Astrocyte of the spinal cord (primary cell): ENCODE data around the gene SYTL1.

Experiments
- DNase-seq: peaks from one replicate; pipeline ENCODE4 v3.0.0; 2011; ENCODE audit warnings: low read depth, low spot score
- H3K4me3 ChIP-seq: 2 replicates; pipeline ENCODE4 v1.5.1; 2011; ENCODE audit warnings: low read depth, mild to moderate bottlenecking, low read length, moderate library complexity
- CTCF ChIP-seq: IDR thresholded peaks from 2 replicates; pipeline ENCODE4 v1.5.1; 2012; ENCODE audit warnings: low read depth, mild to moderate bottlenecking, low read length, inconsistent platforms
- in situ Hi-C: cut with HindIII; loops from 2 replicates; pipeline ENCODE4 v1.10.0; 2017; ENCODE audit warnings: low sequenced_read_pairs

Gene SYTL1

DNA sequence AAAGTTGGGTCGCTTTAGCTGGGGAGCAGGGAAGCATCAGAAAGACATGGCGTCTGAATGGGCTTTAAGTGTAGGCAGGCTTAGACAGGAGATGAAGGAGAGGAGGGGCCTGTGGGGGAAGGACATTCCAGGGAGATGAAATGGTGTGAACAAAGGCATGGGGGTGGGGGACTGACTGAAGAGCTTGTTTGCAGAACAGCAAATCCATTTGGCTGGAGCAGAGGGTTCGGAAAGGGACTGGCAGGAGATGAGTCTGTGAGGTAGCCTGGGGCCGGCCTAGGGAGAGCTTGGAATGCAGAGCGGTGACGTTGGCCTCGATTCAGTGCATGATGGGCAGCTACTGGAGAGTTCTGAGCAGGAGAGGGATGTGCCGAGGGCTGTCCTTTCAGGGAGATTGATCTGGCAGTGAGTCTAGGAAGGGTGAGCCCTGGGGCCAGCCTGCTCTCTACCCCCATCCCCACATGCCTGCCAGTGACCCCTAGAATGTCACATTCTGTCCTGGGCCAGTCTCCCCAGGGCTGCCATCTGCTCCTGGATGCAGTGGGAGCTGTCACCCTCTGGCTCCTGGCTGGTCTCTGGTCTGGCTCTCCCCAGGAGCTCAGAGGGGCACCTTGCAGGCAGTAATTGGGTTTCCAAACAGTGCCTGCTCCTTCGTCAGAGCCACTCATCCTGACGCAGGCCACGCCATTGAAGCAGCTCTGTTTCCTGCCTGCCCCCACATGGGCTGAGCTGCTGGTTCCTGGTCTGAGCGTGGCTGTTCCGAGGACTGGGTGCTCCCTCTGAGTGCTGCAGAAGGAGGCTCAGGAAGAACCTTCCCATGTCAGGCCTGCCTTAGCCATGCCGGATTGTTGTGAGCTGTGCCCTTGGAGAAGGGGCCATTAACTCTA lies 42.2 kb upstream of the SYTL1 start:
- in situ Hi-C loops, result no loop called here
- TF ChIP-seq CTCF, result no peak
- no peak overlapping the region for H3K4me3 ChIP-seq
- peak; percentile 98 for DNase-seq

DNA sequence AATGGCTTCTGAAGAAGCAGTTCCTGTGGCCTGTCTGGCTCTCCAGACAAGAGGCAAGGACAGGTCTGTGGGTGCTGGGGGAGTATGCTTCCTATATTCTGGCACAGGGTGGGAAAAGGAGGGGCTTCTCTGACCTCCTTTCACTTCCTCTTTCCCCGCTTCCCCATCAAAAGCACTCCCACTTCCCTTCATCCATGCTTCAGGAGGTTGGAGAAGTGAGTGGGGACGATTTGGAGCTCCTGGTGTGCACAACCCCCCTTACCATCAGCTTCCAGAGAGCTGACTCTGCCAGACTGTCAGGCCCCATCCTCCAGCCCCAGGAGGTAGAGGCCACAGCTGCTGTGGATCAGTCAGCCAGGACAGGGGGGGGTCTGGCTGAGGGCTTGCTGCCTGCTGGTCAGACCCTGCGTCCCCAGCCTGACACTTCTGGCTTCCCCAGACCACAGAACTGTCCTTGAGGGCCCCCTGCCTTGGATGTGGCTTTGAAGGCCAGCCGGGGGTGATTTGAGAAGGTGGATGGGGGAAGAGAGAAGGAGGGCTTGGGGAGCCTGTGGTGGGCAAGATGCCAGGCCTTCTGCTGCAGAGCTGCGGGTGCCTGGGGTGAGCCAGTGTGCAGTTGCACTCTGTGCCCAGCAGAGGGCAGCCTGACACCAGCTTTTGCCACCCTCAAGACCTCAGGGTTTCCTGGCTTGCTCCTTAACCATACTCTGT lies 41.3 kb upstream of the SYTL1 start:
- TF ChIP-seq CTCF, result peak; percentile 93
- no peak overlapping the region for H3K4me3 ChIP-seq
- DNase-seq, result peak; percentile 97
- in situ Hi-C loops, result no loop called here

DNA sequence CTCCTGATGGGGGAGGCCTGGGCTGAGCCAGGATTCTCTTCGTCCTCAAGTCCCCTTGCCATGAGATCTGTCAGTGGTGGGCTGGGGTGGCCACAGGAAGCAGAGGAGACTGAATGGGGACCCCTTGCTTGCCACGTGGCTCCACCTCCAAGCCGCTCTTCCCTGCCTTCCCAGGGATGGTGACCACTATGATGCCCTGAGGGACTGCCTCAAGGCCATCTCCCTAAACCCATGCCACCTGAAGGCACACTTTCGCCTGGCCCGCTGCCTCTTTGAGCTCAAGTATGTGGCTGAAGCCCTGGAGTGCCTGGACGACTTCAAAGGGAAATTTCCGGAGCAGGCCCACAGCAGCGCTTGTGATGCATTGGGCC lies 40.8 kb upstream of the SYTL1 start:
- H3K4me3 ChIP-seq, result no peak overlapping the region
- in situ Hi-C loops, result no loop called here
- no peak for TF ChIP-seq CTCF
- DNase-seq, result no peak

DNA sequence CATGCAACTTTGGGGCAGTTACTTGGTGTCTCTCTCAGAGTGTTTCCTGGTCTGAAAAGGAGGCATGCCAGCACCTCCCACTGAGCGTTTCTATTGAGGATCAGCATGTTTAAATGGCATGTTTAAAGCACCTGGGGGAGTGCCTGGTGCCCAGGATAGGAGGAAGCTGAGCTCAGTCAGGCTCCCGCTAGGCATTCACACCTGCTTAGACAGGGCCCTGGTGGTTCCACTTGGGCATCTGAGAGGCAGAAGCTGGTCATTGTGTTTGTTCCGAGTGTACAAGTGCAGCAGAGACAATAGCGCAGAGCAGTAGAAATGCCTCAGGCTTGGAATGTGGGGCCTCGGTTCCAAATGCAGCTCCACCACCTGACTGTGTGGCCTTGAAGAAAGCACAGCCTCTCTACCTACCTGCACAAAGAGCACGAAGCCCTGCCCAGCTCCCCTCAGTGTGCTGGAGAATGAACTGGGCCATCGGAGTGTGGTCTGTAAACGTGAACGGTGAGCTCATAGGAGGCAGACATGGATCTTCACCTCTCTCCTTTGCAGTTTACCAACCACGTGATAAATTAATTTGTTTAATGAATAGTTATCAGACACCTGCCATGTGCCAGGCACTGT lies 40.1 kb upstream of the SYTL1 start:
- H3K4me3 ChIP-seq, result no peak overlapping the region
- in situ Hi-C loops, result no loop called here
- TF ChIP-seq CTCF, result no peak
- no peak for DNase-seq

DNA sequence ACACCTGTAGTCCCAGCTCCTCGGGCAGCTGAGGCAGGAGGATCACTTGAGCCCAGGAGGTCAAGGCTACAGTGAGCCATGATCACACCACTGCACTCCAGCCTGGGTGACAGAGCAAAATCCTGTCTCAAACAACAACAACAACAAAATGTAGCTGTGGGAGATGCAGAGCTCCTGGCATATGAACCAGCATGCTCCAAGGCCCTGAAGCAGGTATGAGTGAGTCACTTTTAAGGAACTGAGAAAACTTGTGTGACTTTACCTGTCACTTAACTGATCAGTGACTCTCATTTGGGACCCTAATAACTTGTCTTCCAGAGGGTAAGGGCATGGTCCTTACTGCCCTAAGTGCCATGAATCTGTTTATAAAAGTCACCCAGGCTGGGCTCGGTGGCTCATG lies 39.2 kb upstream of the SYTL1 start:
- DNase-seq, result no peak
- no peak overlapping the region for H3K4me3 ChIP-seq
- no peak for TF ChIP-seq CTCF
- in situ Hi-C loops, result no loop called here

DNA sequence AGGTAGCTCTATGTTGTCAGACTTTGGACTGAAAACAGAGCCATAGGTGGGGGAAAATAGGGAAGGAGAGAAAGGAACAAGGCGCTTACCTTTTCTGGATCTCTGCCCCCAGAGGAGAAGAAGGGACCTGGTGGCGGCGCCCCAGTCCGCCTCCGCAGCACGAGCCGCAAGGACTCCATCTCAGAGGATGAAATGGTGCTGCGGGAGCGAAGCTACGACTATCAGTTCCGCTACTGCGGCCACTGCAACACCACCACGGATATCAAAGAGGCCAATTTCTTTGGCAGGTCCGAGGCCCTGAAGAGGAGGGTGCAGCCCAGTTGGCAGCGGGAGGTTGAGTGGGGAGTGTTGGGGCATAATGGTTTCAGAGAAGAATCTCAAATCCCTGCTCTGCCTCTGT lies 38.3 kb upstream of the SYTL1 start:
- in situ Hi-C loops, result no loop called here
- no peak overlapping the region for H3K4me3 ChIP-seq
- no peak for TF ChIP-seq CTCF
- no peak for DNase-seq
